Measurements from ENCODE around the gene LRBA. TPM values are rescaled to one million over a fixed set of nuclear protein-coding genes. Genes with fewer than 3 reads are reported as not detected.

Gene LRBA
- total and polyA plus RNA-seq, 9 of the 15 experiments (the other 6 are each of a cell fraction or from before 2014, with no cell fraction given), result 24.2 to 88.7 (median 59.7) TPM

DNA sequence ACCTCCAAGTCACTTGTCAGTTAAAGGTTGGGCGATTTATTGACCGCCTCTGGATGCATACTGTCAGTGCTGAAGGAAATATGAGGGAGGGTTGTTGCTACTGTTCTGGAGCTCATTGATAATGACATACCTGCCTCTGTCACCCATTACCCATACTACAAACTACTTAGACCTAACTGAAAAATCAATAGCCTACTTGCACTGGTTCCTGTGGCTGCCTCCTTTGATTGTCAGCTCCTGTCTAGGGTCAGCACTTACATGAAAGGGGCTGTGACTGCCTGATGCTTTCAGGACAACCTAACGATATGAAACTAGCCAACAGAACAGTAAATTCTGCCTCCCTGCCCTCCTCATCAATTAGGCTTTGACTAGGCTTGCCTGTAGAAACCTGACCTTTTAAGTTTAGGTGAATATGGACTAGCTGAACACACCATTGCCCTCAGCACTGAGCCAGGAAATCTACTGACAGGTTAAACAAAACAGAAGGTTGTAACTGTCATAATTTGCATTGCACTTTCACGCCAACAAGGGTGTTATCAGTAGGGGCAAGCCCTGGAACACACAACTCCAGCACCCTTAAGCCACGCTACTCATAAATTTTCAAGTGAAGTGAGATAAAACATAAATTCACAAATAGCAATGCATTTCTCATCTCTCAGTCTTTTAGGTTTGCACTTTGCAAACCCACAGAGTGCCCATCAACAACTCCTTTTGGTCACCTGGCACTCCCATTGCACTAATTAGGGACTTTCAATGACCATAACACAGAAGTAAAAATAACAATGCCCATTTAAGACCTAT lies 442.2 kb downstream of the LRBA start (continued):
- TF ChIP-seq TCF7 (IDR thresholded peaks at IDR 0.05; ENCODE audit: borderline replicate concordance) (no peak), SLC30A9 (CRISPR knock-in tag; IDR thresholded peaks at IDR 0.05) (no peak), POLR2AphosphoS5 (IDR thresholded peaks at IDR 0.05; ENCODE audit: control insufficient read depth, insufficient read depth, low read depth, low read length) (peak; percentile 26; the same call in 1 of the 2 replicates), PHB2 (IDR thresholded peaks at IDR 0.05; ENCODE audit: low read depth) (no peak), CBX1 (IDR thresholded peaks at IDR 0.05; ENCODE audit: low read depth) (no peak), SMARCC2 (IDR thresholded peaks at IDR 0.05; ENCODE audit: low read depth) (no peak; the same call in 1 of the 2 replicates), KAT7 (CRISPR knock-in tag; IDR thresholded peaks at IDR 0.05; ENCODE audit: borderline replicate concordance) (0 out of 2 replicates have a peak, but pooled peaks have one; percentile 42), CBFB (CRISPR knock-in tag; IDR thresholded peaks at IDR 0.05) (no peak), MYBL2 (IDR thresholded peaks at IDR 0.05; ENCODE audit: low read depth) (no peak), MYBL2 (CRISPR knock-in tag; IDR thresholded peaks at IDR 0.05; ENCODE audit: borderline replicate concordance) (no peak), RBFOX2 (IDR thresholded peaks at IDR 0.05; ENCODE audit: low read depth, low read length) (0 out of 2 replicates have a peak, but pooled peaks have one; percentile 34), ZBTB1 (CRISPR knock-in tag; IDR thresholded peaks at IDR 0.05; ENCODE audit: borderline replicate concordance, low read depth) (no peak), SRSF9 (IDR thresholded peaks at IDR 0.05; ENCODE audit: borderline replicate concordance, low read depth, low read length) (no peak), CHD2 (IDR thresholded peaks at IDR 0.05; ENCODE audit: low read depth, low read length) (no peak), ZNF197 (CRISPR knock-in tag; IDR thresholded peaks at IDR 0.05; ENCODE audit: low read depth) (no peak), CREB1 (IDR thresholded peaks at IDR 0.05) (peak; percentile 41; the same call in 1 of the 2 replicates), CREB1 (CRISPR knock-in tag; IDR thresholded peaks at IDR 0.05) (peak; percentile 42; the same call in 1 of the 2 replicates), LCOR (CRISPR knock-in tag; IDR thresholded peaks at IDR 0.05) (peak; percentile 35; the same call in 1 of the 2 replicates)
- TF ChIP-seq, protein P1, sequence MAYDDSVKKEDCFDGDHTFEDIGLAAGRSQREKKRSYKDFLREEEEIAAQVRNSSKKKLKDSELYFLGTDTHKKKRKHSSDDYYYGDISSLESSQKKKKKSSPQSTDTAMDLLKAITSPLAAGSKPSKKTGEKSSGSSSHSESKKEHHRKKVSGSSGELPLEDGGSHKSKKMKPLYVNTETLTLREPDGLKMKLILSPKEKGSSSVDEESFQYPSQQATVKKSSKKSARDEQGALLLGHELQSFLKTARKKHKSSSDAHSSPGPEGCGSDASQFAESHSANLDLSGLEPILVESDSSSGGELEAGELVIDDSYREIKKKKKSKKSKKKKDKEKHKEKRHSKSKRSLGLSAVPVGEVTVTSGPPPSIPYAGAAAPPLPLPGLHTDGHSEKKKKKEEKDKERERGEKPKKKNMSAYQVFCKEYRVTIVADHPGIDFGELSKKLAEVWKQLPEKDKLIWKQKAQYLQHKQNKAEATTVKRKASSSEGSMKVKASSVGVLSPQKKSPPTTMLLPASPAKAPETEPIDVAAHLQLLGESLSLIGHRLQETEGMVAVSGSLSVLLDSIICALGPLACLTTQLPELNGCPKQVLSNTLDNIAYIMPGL (CRISPR knock-in tag; IDR thresholded peaks at IDR 0.05), result no peak
- TF ChIP-seq, protein P2, sequence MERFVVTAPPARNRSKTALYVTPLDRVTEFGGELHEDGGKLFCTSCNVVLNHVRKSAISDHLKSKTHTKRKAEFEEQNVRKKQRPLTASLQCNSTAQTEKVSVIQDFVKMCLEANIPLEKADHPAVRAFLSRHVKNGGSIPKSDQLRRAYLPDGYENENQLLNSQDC (CRISPR knock-in tag; IDR thresholded peaks at IDR 0.05), result no peak
- TF ChIP-seq, protein P3, sequence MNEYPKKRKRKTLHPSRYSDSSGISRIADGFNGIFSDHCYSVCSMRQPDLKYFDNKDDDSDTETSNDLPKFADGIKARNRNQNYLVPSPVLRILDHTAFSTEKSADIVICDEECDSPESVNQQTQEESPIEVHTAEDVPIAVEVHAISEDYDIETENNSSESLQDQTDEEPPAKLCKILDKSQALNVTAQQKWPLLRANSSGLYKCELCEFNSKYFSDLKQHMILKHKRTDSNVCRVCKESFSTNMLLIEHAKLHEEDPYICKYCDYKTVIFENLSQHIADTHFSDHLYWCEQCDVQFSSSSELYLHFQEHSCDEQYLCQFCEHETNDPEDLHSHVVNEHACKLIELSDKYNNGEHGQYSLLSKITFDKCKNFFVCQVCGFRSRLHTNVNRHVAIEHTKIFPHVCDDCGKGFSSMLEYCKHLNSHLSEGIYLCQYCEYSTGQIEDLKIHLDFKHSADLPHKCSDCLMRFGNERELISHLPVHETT (CRISPR knock-in tag; conservative IDR thresholded peaks at IDR 0.05 in 1 of 2, IDR thresholded peaks at IDR 0.05 in 1 of 2), result no peak
- TF ChIP-seq, protein P4, sequence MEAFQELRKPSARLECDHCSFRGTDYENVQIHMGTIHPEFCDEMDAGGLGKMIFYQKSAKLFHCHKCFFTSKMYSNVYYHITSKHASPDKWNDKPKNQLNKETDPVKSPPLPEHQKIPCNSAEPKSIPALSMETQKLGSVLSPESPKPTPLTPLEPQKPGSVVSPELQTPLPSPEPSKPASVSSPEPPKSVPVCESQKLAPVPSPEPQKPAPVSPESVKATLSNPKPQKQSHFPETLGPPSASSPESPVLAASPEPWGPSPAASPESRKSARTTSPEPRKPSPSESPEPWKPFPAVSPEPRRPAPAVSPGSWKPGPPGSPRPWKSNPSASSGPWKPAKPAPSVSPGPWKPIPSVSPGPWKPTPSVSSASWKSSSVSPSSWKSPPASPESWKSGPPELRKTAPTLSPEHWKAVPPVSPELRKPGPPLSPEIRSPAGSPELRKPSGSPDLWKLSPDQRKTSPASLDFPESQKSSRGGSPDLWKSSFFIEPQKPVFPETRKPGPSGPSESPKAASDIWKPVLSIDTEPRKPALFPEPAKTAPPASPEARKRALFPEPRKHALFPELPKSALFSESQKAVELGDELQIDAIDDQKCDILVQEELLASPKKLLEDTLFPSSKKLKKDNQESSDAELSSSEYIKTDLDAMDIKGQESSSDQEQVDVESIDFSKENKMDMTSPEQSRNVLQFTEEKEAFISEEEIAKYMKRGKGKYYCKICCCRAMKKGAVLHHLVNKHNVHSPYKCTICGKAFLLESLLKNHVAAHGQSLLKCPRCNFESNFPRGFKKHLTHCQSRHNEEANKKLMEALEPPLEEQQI (IDR thresholded peaks at IDR 0.05), result 0 out of 2 replicates have a peak, but pooled peaks have one; percentile 26

All from K562 (cell line).